ENCODE data around the gene RGS6.

GRCh38 chr14:71995741-71996140 is 63.5 kb downstream of the RGS6 start:
- no peak for TF ChIP-seq POLR2A (IDR thresholded peaks at IDR 0.05; ENCODE audit: low read depth, low read length)
- TF ChIP-seq POLR2AphosphoS5 (IDR thresholded peaks at IDR 0.05; ENCODE audit: low read depth, low read length), result no peak
- TF ChIP-seq SPI1 (IDR thresholded peaks at IDR 0.05; ENCODE audit: low read depth, low read length), result no peak
